WI38 (cell line): ENCODE measurements around the gene WDR87.
"Not testable (repeated sequence)": the region's sequence is repeated elsewhere in the genome, so short reads cannot be mapped to it uniquely, and the experiment has no call there.

Experiments used
- H3K4me3 ChIP-seq: 2 replicates; pipeline ENCODE4 v1.5.1; 2011; ENCODE audit warnings: low read depth, mild to moderate bottlenecking, control low read depth, low read length
- TF ChIP-seq, protein P1 (sequence below): IDR thresholded peaks from 2 replicates; pipeline ENCODE4 v1.5.1; 2012; ENCODE audit warnings: low read depth, mild to moderate bottlenecking, control low read depth, low read length

Gene WDR87

DNA sequence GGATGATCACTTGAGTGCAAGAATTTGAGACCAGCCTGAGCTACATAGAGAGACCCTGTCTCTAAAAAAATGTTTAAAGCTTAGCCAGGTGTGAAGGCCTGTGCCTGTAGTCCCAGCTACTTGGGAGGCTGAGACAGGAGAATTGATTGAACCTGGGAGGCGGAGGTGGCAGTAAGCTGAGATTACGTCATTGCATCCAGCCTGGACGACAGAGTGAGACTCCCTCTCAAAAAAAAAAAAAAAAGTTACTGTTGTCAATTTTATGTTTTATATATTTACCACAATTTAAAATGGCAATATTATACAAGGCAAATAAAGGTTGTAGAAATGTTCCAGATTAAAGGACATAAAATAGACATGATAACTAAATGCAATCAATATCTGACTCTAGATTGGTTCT is 29.2 kb downstream of the WDR87 start:
- TF ChIP-seq, protein P1, sequence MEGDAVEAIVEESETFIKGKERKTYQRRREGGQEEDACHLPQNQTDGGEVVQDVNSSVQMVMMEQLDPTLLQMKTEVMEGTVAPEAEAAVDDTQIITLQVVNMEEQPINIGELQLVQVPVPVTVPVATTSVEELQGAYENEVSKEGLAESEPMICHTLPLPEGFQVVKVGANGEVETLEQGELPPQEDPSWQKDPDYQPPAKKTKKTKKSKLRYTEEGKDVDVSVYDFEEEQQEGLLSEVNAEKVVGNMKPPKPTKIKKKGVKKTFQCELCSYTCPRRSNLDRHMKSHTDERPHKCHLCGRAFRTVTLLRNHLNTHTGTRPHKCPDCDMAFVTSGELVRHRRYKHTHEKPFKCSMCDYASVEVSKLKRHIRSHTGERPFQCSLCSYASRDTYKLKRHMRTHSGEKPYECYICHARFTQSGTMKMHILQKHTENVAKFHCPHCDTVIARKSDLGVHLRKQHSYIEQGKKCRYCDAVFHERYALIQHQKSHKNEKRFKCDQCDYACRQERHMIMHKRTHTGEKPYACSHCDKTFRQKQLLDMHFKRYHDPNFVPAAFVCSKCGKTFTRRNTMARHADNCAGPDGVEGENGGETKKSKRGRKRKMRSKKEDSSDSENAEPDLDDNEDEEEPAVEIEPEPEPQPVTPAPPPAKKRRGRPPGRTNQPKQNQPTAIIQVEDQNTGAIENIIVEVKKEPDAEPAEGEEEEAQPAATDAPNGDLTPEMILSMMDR, result no peak
- H3K4me3 ChIP-seq, result no peak overlapping the region

DNA sequence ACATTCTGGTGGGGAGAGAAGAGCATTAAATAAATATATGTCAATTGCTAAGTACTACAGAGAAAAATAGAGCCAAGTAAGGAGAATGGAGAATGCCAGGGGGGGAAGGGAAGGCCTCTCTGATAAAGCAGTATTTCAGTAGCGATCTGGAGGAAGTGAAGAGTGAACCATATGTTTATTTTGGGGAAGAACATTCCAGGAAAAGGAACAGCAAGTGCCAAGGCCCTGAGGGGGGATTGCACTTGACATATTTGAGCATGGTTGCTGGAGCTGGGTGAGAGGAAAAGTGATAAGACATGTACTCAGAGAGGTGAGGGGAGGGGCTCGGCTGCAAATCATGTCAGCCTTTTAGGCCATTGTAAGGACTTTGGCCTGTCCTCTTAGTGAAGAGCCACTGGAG is 30.4 kb downstream of the WDR87 start:
- TF ChIP-seq, protein P1, result no peak
- no peak overlapping the region for H3K4me3 ChIP-seq

DNA sequence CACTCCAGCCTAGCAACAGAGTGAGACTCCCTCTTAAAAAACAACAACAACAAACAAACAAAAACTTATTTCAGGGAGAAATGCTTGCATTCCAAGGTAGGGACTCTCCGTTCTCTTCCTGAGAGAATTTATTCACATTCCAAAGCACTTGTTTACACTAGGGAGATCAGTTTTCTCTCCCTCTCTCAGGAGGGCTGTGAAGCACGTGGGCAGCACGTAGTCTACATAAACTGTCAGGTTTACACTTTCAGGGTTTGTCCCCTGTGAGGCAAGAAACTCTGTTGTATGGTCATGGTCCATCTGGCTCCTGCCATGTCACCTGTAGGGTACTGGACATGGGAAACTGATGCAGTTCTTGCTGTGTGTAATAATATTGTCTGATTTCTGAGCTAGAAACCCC is 31.6 kb downstream of the WDR87 start:
- no peak overlapping the region for H3K4me3 ChIP-seq
- TF ChIP-seq, protein P1, result no peak

DNA sequence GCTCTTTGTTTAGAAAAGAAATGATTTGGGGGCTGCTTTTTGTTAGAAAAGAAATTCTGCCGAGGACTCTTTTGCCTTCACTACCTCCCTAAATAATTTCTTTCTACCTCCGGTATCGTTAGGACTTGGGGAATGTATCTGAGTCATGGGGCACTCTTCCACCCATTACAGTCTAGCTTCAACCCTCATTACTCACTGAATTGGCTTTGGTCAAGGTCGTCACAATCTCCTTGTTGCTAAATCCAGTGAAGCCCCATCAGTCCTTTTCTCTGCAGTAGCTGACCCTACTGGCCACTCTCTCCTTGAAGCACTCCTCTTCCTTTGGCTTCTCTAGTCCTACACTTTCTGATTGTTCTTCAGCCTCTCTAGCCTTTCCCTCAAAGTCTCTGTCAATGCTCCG is 34.0 kb downstream of the WDR87 start:
- H3K4me3 ChIP-seq, result no peak overlapping the region
- TF ChIP-seq, protein P1, result no peak

DNA sequence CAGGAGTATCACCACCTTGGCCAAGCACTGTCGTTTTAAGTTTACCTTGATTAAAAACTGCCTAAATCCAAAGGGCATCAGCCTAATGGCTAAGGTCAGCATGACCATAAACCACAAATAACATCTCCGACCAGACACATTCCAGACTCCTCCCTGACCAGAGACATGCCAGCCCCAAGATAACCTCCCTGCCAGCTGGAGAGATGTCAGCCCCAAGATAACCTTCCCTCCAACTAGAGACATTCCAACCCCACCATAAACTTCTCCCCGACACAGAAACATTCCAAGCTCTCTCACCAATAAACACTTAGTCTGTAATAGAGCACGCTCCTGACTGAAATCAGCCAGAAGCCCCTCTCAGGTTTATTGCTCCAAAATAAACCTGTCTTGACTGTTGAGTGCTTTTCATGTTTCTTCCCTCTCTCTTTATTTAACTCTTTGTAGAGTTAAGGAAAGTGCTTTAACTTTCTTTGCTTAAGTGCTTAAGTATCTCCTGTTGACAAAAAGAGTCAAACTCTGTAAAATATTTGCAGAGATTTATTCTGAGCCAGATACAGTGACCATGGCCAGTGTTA is 36.5 kb downstream of the WDR87 start:
- H3K4me3 ChIP-seq, result no peak overlapping the region
- TF ChIP-seq, protein P1, result no peak

DNA sequence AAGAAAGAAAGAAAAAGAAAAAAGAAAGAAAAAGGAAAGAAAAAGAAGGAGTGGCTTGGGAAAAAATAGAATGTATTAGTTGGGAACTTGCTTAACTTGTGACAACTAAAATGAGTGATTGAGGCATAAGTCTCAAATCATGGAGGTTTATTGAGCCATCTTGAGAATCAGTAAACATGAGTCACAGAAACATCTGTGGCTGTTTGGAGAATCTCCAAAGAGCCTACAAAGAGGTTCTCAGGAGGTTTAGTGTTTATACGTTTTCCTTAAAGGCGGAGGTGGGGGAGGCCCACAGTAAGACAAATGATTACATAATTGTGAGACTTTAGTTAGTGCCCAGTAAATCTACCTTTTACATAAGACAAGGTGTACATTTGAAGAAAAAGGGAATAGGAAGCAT is 38.6 kb downstream of the WDR87 start:
- no peak overlapping the region for H3K4me3 ChIP-seq
- TF ChIP-seq, protein P1, result no peak

DNA sequence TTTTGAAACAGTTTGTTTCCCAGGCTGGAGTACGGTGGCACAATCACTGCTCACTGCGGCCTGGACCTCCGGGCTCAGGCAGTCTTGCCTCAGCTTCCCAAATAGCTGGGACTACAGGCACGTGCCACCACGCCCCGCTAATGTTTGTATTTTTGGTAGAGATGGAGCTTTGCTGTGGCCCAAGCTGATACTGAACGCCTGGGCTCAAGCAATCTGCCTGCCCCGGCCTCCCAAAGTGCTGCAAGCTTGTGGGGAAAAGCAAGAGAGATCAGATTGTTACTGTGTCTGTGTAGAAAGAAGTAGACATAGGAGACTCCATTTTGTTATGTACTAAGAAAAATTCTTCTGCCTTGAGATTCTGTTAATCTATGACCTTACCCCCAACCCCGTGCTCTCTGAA is 40.5 kb downstream of the WDR87 start:
- H3K4me3 ChIP-seq, result not testable (repeated sequence)

DNA sequence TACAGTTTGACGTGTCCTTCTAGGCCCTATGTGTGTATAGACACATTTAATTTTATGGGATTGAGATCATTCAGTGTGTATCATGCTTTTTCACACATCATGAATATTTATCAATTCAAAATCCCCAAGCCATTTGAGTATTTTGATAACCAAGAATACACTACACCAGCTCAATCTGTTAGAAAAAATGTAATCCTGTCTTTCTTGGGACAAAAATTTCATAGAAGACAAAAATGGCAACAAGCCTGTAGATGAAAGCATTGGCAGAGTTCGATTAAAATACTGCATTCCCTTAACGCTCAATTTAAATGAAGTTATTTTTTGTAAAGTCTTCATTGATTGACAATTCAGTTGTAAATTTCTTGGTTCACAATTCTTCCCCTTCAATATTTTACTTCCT is 41.9 kb downstream of the WDR87 start:
- TF ChIP-seq, protein P1, result no peak
- H3K4me3 ChIP-seq, result no peak overlapping the region
